GF-D8 (cell line): ENCODE measurements around the gene UNC45A.
A peak's percentile ranks its signal among the peaks of the same experiment; 100 is the strongest.
"Not testable (repeated sequence)": the region's sequence is repeated elsewhere in the genome, so short reads cannot be mapped to it uniquely, and the experiment has no call there.

Experiments used
- DNase-seq: peaks from one replicate; lab custom pipeline; 2025; lab: John Stamatoyannopoulos, UW

Gene UNC45A

GRCh38 chr15:90902840-90903732, 32.0 kb upstream of the UNC45A start, which contains the start of gene MAN2A2:
Gene MAN2A2 (plus strand): TSS chr15:90903302. CDS start chr15:90904208, 906 bp downstream.
- DNase-seq: peak; percentile 38

- DNase-seq: no peak
Observed at GRCh38 chr15:90903733-90904536, 31.1 kb upstream of the UNC45A start.

GRCh38 chr15:90904746-90905145, 30.3 kb upstream of the UNC45A start:
- no peak for DNase-seq

GRCh38 chr15:90905306-90906180, 29.5 kb upstream of the UNC45A start:
- no peak for DNase-seq

GRCh38 chr15:90906181-90906849, 28.8 kb upstream of the UNC45A start:
- DNase-seq: no peak

GRCh38 chr15:90907051-90907660, 27.9 kb upstream of the UNC45A start:
- no peak for DNase-seq

- no peak for DNase-seq
Observed at GRCh38 chr15:90907838-90908507, 27.1 kb upstream of the UNC45A start.

- not testable (repeated sequence) for DNase-seq
Observed at GRCh38 chr15:90909449-90909848, 25.6 kb upstream of the UNC45A start.

GRCh38 chr15:90909976-90910375, 25.1 kb upstream of the UNC45A start:
- DNase-seq: no peak

- DNase-seq: no peak
Observed at GRCh38 chr15:90910441-90911301, 24.4 kb upstream of the UNC45A start.

- no peak for DNase-seq
Observed at GRCh38 chr15:90911302-90911623, 23.8 kb upstream of the UNC45A start.

- DNase-seq: no peak
Observed at GRCh38 chr15:90911906-90912769, 22.9 kb upstream of the UNC45A start.

GRCh38 chr15:90912770-90913075, 22.4 kb upstream of the UNC45A start:
- no peak for DNase-seq

GRCh38 chr15:90913398-90913944, 21.6 kb upstream of the UNC45A start:
- no peak for DNase-seq

- no peak for DNase-seq
Observed at GRCh38 chr15:90914305-90915080, 20.6 kb upstream of the UNC45A start.

GRCh38 chr15:90915216-90915807, 19.8 kb upstream of the UNC45A start:
- no peak for DNase-seq

GRCh38 chr15:90915808-90916440, 19.2 kb upstream of the UNC45A start:
- peak; percentile 47 for DNase-seq
